SU-DHL-6 (cell line): ENCODE data around the gene AP2S1.

Experiments used
- EZH2phosphoT487 ChIP-seq: fragments of 200-600 bp; sonication (generic), shearing (Covaris generic); conservative IDR thresholded peaks from 2 replicates; pipeline ENCODE4 v1.6.1; 2018; ENCODE audit warnings: mild to moderate bottlenecking, antibody characterized with exemption, low read length, moderate library complexity, mixed read lengths
- TF ChIP-seq, protein P1 (sequence below): fragments of 200-600 bp; sonication (generic); IDR thresholded peaks from one replicate; pipeline ENCODE4 v1.5.1; 2017; ENCODE audit warnings: antibody characterized with exemption, mild to moderate bottlenecking, low read length, moderate library complexity; ENCODE audit not compliant: insufficient read depth, poor library complexity, severe bottlenecking

DNA sequence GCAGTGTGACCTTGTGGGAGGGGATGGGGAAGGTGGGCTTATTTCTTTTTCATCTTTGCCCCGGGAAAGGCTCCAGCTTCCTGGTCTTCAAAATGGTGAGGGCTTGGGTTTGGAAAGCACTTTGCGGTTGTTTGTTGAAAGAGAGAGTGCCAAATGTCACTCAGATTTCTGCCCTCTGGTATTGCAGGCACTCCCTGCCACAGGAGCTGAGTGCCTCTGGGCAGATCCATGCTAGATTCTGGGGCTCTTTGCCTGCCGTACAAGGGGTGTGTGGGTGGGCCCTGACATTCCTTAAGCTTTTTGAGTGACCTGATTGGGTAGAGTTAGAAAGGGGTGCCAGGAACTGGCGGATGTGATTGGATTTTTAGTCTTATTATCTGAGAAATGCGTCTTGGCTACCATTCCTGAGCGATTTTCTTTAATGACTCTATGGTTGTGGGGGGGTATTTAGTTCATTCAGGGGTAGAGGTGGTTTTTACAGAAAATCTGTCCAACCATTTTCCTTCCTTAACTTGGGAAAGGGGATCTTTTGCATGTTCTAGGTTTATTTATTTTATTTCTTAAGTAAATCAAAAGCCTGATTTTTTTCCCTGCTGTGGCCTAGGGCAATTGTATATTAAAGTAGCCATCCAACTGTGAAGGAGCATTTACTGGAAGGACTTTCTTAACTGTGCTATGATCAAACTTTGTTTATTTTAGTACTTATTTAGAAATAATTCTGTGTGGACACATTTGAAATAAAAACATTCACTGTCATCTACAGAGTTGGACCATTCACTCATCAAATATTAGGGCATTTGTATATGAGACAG is 13.4 kb upstream of the AP2S1 start:
- TF ChIP-seq, protein P1, sequence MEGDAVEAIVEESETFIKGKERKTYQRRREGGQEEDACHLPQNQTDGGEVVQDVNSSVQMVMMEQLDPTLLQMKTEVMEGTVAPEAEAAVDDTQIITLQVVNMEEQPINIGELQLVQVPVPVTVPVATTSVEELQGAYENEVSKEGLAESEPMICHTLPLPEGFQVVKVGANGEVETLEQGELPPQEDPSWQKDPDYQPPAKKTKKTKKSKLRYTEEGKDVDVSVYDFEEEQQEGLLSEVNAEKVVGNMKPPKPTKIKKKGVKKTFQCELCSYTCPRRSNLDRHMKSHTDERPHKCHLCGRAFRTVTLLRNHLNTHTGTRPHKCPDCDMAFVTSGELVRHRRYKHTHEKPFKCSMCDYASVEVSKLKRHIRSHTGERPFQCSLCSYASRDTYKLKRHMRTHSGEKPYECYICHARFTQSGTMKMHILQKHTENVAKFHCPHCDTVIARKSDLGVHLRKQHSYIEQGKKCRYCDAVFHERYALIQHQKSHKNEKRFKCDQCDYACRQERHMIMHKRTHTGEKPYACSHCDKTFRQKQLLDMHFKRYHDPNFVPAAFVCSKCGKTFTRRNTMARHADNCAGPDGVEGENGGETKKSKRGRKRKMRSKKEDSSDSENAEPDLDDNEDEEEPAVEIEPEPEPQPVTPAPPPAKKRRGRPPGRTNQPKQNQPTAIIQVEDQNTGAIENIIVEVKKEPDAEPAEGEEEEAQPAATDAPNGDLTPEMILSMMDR = no peak
- TF ChIP-seq EZH2phosphoT487 = no peak
